GM10248 (cell line): Measurements from ENCODE around the gene NXPH2.
"Not testable (repeated sequence)": the region's sequence is repeated elsewhere in the genome, so short reads cannot be mapped to it uniquely, and the experiment has no call there.

Experiments used
- CTCF ChIA-PET: fragments of 300-600 bp; sonication (Branson Sonifier 250); formaldehyde crosslinking; extraction: SDS; loops from one replicate; lab custom pipeline; 2021; ENCODE audit warnings: antibody characterized with exemption; lab: Yijun Ruan, JAX
- POLR2A ChIA-PET: fragments of 350-650 bp; sonication (Branson Sonifier 250); formaldehyde crosslinking; extraction: SDS; loops from one replicate; lab custom pipeline; 2020; ENCODE audit warnings: antibody characterized with exemption; lab: Yijun Ruan, JAX
- DNase-seq: peaks from one replicate; pipeline ENCODE4 v3.0.0; 2012; ENCODE audit errors: extremely low spot score
- TF ChIP-seq, protein P1 (sequence below): IDR thresholded peaks from 2 replicates; pipeline ENCODE4 v1.5.1; 2012; ENCODE audit warnings: mild to moderate bottlenecking, low read depth; ENCODE audit errors: extremely low read depth, missing control alignments, control extremely low read depth

NXPH2 gene

DNA sequence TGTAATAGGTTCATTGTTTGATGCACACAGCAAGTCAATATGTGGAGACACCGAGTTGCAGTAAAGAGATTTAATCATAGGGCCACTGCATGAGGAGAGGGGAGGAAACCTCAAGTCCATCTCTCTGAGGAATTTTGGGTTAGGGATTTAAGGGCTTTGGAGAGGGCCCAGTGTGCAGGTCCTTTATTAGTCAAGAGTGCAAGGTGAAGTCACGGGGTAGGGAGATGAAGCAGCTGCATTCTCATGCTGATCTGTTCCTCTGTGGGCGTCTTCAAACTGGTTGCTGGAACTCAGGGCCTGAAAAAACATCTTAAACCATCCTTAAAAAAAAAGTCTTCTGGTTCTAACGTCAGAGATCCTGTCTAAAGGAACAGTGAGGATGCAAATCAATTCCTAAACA, 131.6 kb downstream of the NXPH2 start:
- ChIA-PET CTCF (no interaction called here), POLR2A (no interaction called here)
- TF ChIP-seq, protein P1, sequence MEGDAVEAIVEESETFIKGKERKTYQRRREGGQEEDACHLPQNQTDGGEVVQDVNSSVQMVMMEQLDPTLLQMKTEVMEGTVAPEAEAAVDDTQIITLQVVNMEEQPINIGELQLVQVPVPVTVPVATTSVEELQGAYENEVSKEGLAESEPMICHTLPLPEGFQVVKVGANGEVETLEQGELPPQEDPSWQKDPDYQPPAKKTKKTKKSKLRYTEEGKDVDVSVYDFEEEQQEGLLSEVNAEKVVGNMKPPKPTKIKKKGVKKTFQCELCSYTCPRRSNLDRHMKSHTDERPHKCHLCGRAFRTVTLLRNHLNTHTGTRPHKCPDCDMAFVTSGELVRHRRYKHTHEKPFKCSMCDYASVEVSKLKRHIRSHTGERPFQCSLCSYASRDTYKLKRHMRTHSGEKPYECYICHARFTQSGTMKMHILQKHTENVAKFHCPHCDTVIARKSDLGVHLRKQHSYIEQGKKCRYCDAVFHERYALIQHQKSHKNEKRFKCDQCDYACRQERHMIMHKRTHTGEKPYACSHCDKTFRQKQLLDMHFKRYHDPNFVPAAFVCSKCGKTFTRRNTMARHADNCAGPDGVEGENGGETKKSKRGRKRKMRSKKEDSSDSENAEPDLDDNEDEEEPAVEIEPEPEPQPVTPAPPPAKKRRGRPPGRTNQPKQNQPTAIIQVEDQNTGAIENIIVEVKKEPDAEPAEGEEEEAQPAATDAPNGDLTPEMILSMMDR, result no peak
- DNase-seq, result no peak

DNA sequence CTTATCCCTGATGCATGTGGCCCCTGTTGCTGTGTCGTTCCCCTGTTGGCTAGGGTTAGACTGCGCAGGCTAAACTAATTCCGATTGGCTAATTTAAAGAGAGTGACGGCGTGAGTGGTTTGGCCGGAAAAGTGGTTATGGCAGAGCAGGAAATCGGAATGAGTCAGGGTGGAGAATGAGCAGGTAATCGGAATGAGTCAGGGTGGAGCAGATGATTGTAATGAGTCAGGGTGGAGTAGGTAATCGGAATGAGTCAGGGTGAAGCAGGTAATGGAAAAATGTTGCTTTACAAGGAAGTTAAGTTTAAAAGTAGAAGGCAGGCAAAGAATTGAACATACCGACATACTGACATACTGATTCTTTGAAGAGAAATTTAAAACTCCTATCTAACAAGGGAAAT, 135.4 kb downstream of the NXPH2 start:
- CTCF ChIA-PET, POLR2A ChIA-PET, DNase-seq: not testable (repeated sequence)

DNA sequence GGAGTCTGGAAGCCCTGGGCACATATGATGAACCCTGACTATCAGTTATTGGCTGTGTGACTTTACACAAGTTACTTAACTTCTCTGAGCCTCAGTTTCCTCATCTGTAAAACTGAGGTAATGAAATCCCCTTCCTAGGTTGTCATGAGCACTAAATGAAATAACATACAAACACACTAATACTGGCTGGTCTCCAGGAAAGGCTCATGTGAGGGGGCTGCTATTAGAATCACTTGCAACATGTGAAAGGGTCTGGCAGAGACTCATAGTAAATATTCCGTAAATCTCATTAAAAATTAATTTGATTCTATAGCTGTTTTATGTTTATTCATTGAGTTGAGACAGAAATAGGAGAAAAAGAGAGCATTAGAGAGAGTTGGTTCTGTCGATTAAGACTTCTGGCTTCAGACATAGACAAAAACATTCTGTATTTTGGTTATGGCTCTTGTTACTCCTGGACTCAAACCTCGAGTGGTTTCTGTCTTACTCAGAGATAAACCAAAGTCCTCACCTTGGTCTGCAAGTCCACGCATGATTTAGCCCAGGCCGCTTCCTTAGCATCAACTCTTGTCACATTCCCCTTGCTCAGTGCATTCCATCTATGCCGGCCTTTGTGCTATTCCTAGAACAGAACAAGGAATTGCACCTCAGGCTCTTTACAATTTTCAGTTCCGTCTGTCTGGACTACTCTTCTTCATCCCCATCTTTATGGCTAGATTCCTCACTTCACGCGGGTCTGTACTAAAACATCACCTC, 139.1 kb downstream of the NXPH2 start:
- ChIA-PET POLR2A (no interaction called here), CTCF (no interaction called here)
- DNase-seq, result no peak
- TF ChIP-seq, protein P1, result no peak

DNA sequence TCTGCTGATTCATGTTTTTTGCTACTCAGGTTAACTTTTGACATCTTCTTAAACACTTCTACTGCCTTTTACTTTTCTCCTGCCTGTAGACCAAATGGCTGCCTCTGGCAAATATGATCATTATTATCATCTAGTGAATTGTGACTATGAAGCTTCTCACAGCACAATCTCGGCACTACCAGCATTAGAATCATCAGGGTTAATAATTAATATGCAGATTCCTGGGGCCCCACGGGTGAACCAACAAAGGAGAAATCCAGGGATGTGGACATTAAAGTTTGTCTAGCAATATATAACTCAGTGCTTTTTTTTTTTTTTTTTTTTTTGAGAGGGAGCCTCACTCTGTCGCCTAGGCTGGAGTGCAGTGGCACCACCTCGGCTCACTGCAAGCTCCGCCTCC, 142.5 kb downstream of the NXPH2 start:
- ChIA-PET POLR2A (no interaction called here), CTCF (no interaction called here)
- TF ChIP-seq, protein P1, result no peak
- no peak for DNase-seq

DNA sequence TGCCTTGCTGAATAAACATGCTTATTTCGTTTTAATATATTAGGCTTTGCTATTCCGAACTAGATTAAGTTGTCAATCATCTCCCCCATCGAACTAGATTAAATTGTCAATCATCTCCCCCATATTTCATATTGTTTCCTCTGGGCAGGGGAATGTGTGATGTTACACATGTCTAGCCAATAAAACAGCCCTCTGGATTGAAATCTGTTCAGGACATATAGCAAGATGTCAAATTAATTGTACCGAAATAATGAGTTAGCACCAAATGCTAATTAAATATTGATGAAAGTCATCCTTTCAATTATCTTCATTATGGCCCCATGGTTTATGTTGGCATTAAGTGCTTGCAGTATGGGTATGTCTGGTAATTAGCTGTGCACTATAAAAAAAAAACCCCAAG, 143.1 kb downstream of the NXPH2 start:
- CTCF ChIA-PET, result no interaction called here
- no peak for DNase-seq
- POLR2A ChIA-PET, result no interaction called here
- TF ChIP-seq, protein P1, result no peak

DNA sequence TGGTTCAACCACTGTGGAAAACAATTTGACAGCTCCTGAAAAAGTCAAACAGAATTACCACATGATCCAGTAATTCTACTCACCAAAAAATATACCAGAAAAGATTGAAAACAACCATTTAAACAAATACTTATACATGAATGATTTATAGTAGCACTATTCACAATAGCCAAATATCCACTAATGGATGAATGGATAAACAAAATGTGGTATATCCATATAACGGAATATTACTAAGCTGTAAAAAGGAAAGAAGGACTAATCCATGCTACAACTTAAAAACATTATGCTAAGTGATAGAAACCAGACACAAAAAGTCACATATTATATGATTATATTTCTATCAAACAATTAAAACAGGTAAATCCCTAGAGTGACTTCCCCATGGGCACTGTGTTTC, 147.1 kb downstream of the NXPH2 start:
- TF ChIP-seq, protein P1, result no peak
- ChIA-PET POLR2A (no interaction called here), CTCF (no interaction called here)
- DNase-seq, result no peak

DNA sequence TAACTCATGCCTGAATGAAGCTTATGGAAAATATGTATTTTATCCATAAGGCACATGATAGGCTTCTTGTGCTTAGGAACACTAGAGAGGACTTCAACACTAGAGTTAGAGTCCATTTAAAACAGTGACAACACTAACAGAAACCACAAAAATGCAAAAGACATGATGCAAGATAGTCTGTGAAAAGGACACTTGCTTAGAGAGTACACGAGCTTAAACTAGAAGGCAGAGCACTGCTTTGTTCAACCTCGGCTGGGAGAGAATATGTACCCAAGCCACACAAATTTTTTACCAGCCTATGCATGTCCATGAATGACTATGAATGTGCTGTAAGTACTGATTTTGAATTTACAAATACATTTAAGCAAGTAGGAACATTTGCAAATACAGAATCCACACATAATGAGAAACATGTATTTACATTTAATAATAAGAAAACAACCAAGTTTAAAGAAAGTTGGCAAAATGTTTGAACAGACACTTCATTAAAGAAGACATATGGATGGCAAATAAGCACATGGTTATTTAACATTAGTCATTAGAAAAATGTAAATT, 148.0 kb downstream of the NXPH2 start:
- CTCF ChIA-PET, result interaction anchor here (1.9 kb wide), 1 partner anchor 15 kb away, joined by 6 read pairs; no protein-coding TSS in a partner anchor
- no peak for DNase-seq
- POLR2A ChIA-PET, result no interaction called here
- TF ChIP-seq, protein P1, result no peak
